Heart left ventricle (tissue), 13 donors: ENCODE results near the gene ZFAND3.

Source experiments
- POLR2A ChIP-seq, 2 donors: fragments of 450-650 bp; IDR thresholded peaks; one replicate each; pipeline ENCODE4 v1.6.1; 2017; ENCODE audit warnings: antibody characterized with exemption in 2 of 2, mild to moderate bottlenecking in 2 of 2, moderate library complexity in 2 of 2
- TF ChIP-seq, protein P1 (sequence below), 12 donors: fragments of 200-600 bp; sonication (generic) in 4 of 12; IDR thresholded peaks; one replicate each; pipeline versions ENCODE4 v1.5.0 to v1.8.0; 2018 to 2022; ENCODE audit warnings: antibody characterized with exemption in 12 of 12, mild to moderate bottlenecking in 5 of 12
- donor health status: ischemic (EF 13 %, LVEDD 7.1; RV severe dilation, severe dysfunction).
- donor health status: DM: no; HTN: yes; CAD: no.
- donor health status: DM: no; HTN: no; CAD: no.
- donor health status: ischemic (EF 25% LVEDD 6.9; RV normal size, moderate dysfunction).
- donor health status: ischemic (EF 25% LVEDD 5.7; RV mildly dilated, moderate dysfunction).
- donor health status: ischemic (EF 35%, LVEDD 5.7; RV mildly dilated, moderate dysfunction).
- donor health status: nonischemic (EF 11% LVEDD 7.7; RV severe dilation, severe dysfunction).
- donor health status: DM: yes; HTN: yes; CAD: no.
- donor health status: PGD.
- donor health status: ischemic (EF 29% LVEDD 5.4; RV normal size, mild dysfunction).
- donor health status: nonischemic (EF 23%, LVEDD 6.1; RV moderate dilation, normal function).

GRCh38 chr6:38055203-38055589 is 235.7 kb downstream of the ZFAND3 start:
- TF ChIP-seq, protein P1, sequence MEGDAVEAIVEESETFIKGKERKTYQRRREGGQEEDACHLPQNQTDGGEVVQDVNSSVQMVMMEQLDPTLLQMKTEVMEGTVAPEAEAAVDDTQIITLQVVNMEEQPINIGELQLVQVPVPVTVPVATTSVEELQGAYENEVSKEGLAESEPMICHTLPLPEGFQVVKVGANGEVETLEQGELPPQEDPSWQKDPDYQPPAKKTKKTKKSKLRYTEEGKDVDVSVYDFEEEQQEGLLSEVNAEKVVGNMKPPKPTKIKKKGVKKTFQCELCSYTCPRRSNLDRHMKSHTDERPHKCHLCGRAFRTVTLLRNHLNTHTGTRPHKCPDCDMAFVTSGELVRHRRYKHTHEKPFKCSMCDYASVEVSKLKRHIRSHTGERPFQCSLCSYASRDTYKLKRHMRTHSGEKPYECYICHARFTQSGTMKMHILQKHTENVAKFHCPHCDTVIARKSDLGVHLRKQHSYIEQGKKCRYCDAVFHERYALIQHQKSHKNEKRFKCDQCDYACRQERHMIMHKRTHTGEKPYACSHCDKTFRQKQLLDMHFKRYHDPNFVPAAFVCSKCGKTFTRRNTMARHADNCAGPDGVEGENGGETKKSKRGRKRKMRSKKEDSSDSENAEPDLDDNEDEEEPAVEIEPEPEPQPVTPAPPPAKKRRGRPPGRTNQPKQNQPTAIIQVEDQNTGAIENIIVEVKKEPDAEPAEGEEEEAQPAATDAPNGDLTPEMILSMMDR (IDR thresholded peaks at IDR 0.05) = no peak
- TF ChIP-seq POLR2A (IDR thresholded peaks at IDR 0.05) = no peak
